Right renal pelvis (tissue), 4 donors: ENCODE data around the gene GPT2. TPM values are rescaled to one million over a fixed set of nuclear protein-coding genes. Genes with fewer than 3 reads are reported as not detected.

Experiments used
- DNase-seq, 4 donors: peaks; one replicate each; pipeline ENCODE4 v3.0.0-alpha.2; 2013; ENCODE audit warnings: low read depth in 4 of 4, low spot score in 3 of 4, missing footprints in 1 of 4
- polyA plus RNA-seq, 4 donors: library from polyadenylated mRNA; unstranded; fragments of 120-200 nt; gene quantifications; one replicate each; pipeline ENCODE4 v1.2.1, GENCODE V29; 2013; ENCODE audit not compliant: insufficient read length in 4 of 4

Gene GPT2
- polyA plus RNA-seq, 4 donors = 25.3 to 29.9 (median 29.2) TPM

DNA sequence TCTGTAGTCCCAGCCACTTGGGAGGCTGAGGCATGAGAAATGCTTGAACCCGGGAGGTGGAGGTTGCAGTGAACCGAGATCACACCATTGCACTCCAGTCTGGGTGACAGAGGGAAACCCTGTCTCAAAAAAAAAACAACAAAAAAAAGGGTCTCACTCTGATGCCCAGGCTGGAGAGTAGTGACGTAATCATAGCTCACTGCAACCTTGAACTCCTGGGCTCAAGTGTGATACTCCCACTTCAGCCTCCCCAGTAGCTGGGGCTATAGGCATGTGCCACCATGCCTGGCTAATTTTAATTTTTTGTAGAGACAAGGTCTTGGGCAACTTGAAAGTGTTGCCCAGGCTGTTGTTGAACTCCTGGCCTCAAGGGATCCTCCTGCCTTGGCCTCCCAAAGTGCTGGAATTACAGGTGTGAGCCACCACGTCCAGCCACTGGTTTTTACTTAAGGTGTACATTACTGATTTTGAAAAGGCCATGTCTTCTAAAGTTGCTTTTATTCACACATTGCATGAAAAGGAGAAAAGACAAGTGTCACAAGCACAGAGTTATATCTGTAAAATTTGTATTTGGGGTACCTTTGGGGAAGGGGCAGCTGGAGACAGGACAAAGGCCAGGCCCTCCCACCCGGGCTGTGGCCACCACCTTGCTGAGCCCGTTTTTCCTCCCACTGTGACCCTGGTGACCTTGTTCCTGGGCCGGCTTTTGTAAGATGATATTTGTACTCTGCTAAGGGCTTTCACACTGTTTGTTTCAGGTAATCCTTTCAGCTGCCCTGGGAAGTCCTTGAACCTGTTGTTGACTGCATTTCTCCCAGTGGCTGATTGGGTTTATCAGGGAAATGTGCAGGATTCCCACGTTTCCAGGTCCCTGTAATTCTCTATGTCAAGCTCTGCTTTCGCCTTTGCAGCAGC lies 11.5 kb downstream of the GPT2 start:
- no peak for DNase-seq

DNA sequence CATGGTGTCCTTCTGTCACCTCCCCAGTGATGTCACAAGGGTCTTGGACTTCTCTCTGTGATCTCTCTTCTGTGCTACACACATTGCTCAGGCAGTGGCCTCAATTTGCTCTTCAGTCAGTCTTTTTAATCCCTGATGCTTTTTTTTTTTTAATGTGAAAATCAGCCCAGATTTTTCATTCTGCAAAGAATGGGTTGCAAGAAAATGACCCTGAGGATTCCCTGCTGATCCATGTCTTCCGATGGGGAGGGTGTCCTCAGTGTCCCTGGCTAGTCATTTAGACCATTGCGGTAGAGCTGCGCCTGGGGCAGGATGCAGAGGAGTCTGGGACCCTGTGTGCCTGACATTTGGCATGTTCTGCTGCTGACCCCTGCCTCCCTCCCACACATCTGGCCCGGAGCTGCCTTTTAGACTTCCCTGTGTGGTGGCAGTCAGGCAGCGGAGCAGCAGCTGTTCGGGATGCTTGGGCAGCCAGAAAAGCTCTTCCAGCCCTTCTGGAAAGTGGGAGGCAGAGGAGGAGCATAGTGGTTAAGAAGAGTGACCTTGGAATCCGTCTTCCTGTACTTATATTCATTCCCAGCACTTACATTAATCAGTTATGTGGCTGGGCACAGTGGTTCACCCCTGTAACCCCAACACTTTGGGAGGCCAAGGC lies 12.3 kb downstream of the GPT2 start:
- DNase-seq = no peak

DNA sequence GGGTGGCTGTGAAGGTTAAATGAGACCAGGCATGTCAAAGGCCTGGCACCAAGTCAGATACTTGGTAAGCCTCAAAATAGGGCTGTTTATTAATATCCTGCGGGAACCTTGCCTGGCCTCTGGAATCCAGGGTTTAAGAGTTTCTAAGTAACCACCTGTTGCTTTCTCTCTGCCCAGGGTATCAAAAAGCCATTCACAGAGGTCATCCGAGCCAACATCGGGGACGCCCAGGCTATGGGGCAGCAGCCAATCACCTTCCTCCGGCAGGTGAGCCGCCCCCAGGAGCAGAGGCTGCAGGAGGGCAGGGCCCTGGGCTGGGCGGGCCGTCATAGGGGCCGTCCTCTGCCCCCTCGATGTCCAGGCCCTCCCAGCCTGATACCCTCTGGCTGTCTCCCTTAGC lies 13.3 kb downstream of the GPT2 start:
- DNase-seq = no peak

DNA sequence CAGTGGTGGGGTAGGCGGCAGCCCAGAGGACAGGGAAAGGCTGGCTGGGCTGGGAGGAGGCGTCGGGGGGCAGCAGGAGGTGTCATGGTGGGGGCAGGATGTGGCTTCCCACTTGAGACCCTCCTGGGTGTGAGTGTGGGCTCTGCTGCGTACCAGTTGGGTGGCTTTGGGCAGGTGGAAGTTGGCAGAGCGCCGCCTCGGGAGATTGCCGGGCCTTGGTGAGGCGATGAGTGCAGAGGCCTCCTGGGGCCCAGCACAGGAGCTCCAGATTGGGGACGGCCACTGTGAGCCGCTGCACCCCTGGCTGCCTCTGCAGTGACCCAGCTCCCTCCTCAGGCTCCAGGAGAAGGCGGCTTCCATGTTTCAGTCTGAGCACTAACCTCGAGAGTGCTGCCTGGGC lies 13.8 kb downstream of the GPT2 start:
- DNase-seq = no peak

GRCh38 chr16:46899443-46900143 lies 15.4 kb downstream of the GPT2 start:
- no peak for DNase-seq

- no peak for DNase-seq
Observed at GRCh38 chr16:46900455-46901235, 16.5 kb downstream of the GPT2 start.

DNA sequence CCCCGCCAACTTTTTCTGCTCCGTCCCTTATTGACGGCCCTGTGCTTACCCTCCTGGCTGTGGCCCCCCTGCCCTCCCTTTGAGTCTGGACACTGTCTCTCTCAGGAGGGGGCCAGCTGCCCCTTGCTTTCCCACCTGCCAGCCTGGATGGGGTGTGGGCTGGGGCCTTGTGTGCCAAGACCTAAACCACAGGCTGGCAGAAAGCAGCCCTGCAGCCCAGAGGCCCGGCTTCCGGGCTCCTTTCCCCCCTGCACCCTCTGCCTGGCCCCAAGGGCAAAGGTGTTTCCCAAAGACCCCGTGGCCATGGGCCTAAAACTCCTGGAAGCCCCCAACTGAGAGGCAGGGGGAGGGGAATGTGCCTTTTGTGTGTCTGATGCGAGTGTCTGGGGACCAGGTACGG lies 17.5 kb downstream of the GPT2 start:
- DNase-seq = no peak

- no peak for DNase-seq
Observed at GRCh38 chr16:46903255-46903905, 19.2 kb downstream of the GPT2 start.

- DNase-seq = no peak
Observed at GRCh38 chr16:46904471-46904870, 20.3 kb downstream of the GPT2 start.

DNA sequence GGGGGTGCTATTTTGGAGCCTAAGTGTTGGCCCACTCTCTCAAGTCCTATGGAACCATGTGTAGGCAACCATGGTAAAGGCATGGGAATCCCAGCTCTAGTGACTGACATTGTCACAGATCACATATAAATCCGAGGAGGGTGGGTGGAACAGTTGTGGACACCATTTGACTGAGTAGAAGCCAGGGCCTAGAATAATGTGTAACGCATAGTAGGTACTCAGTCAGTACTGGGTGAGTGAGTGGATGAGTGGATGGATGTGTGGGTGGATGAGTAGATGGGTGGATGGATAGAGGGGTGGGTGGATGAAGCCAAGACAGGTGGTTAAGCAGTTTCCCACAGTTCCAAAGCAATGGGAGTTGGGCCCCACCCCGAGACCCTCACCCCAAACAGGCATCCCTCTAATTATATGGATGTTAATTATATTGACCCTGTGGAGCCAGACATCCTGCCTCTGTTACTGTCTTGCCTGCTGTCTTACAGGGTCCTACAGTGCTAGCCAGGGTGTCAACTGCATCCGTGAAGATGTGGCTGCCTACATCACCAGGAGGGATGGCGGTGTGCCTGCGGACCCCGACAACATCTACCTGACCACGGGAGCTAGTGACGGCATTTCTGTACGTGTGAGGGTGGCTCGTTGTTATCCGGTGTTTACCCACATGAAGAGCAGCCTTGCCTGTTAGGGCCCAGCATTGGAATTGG lies 22.3 kb downstream of the GPT2 start:
- no peak for DNase-seq

GRCh38 chr16:46907061-46907774 lies 23.1 kb downstream of the GPT2 start:
- DNase-seq = no peak

DNA sequence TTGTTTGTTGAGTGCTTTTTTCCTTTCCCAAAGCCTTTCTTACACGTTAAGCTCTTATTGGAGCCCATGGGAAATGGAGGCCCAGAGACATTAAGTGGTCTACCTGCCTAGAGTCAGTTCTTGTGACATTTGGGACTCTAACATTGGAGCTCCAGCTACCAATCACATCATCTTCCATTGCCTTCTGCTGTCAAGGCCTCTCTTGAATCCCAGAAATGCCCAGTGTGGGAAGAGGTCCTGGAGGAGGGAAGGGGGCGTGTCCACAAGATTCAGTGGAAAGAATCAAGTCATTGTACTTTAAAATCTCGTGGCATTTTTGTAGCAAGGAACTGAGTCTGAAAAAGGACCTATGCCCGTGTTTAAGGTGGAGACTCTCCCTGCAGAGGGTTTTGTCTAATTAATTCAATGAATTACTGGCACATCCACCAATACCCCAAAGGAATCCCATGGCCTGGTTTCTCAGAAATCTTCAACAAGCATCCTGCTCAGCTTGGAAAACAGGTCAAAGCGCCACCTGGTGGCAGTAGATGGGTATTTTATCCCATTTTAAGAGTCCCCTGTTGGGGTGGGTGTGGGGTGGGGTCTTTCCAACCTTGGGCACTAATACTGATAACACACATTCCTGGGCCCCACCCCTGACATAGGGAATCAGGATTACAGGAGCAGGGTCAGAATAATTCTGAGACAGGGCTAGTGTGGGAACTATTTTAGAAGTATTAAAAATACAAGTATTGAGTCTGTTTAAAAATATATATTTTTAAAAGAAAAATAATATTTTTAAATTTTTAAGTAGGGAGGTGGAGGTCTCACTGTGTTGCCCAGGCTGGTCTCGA lies 24.6 kb downstream of the GPT2 start:
- no peak for DNase-seq

DNA sequence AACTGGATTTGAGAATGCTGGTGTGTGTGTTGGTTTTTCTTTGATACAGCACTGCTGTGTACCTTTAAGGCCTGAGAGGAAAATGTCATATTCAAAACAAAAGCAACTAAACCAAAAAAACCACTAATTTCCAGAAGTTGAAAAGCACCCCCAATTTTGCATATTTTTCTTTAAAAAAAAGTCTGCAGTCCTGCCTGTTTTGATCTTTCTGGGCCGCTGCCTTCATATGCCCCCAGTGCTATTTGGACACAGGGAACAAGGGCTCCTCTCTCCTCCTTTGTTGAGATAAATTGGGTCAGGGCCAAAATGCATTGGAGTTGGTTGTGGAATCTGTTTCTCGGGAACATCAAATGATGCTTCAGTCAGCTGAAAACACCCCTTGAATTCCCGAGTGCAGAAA lies 26.9 kb downstream of the GPT2 start:
- no peak for DNase-seq

- DNase-seq = no peak
Observed at GRCh38 chr16:46911650-46912049, 27.5 kb downstream of the GPT2 start.

- DNase-seq = no peak
Observed at GRCh38 chr16:46914556-46915201, 30.5 kb downstream of the GPT2 start.

- DNase-seq = no peak
Observed at GRCh38 chr16:46915483-46916025, 31.4 kb downstream of the GPT2 start.

DNA sequence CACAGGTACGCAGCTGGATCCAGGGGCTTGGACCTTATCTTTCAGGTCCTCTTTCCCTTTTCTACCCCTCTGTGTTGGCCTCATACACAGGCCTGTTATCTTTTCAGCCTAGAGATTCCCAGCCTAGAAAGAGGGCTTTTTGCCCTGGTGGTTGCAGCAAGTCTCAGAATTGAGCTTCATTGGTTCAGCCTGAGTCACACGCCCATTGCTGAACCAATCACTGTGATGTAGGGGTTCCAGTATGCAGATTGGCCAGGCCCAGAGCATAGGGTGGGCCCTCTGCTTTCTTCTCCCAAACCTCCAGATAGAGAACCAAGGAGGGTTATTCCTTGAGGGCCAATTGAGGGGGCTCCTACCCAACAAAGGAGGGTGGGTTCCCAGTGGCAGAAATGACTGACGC lies 32.8 kb downstream of the GPT2 start:
- DNase-seq = no peak
